Pons (tissue), 1 donor: ENCODE results near the gene PGLYRP2.
"Not testable (repeated sequence)": the region's sequence is repeated elsewhere in the genome, so short reads cannot be mapped to it uniquely, and the experiment has no call there.

Experiments
- DNase-seq: peaks from one replicate; pipeline ENCODE4 v3.0.0-alpha.2; 2016; ENCODE audit warnings: low spot score

Gene PGLYRP2

GRCh38 chr19:15479391-15480345, at the start of gene PGLYRP2:
TSS of gene PGLYRP2 (minus strand) at chr19:15479501. CDS start at chr19:15479371, 130 bp downstream.
- DNase-seq, result no peak

- DNase-seq, result no peak
Observed at GRCh38 chr19:15527705-15528104, 48.4 kb upstream of the PGLYRP2 start.

- no peak for DNase-seq
Observed at GRCh38 chr19:15526408-15526807, 47.1 kb upstream of the PGLYRP2 start.

GRCh38 chr19:15525291-15525690, 46.0 kb upstream of the PGLYRP2 start:
- DNase-seq, result no peak

- no peak for DNase-seq
Observed at GRCh38 chr19:15524781-15525180, 45.5 kb upstream of the PGLYRP2 start.

- no peak for DNase-seq
Observed at GRCh38 chr19:15519433-15519976, 40.2 kb upstream of the PGLYRP2 start.

GRCh38 chr19:15517778-15518177, 38.5 kb upstream of the PGLYRP2 start:
- DNase-seq, result no peak

- DNase-seq, result no peak
Observed at GRCh38 chr19:15516363-15516762, 37.1 kb upstream of the PGLYRP2 start.

- DNase-seq, result not testable (repeated sequence)
Observed at GRCh38 chr19:15515227-15515625, 35.9 kb upstream of the PGLYRP2 start.

- DNase-seq, result no peak
Observed at GRCh38 chr19:15511671-15512424, 32.5 kb upstream of the PGLYRP2 start.

GRCh38 chr19:15508035-15508710, 28.9 kb upstream of the PGLYRP2 start, which contains the start of gene CYP4F22:
TSS of gene CYP4F22 (plus strand) at chr19:15508525. CDS start at chr19:15525337, 16,812 bp downstream.
- DNase-seq, result no peak

- no peak for DNase-seq
Observed at GRCh38 chr19:15507068-15508034, 28.1 kb upstream of the PGLYRP2 start.

- no peak for DNase-seq
Observed at GRCh38 chr19:15506074-15506571, 26.8 kb upstream of the PGLYRP2 start.

- DNase-seq, result no peak
Observed at GRCh38 chr19:15502264-15502663, 23.0 kb upstream of the PGLYRP2 start.

- no peak for DNase-seq
Observed at GRCh38 chr19:15501596-15501995, 22.3 kb upstream of the PGLYRP2 start.

- no peak for DNase-seq
Observed at GRCh38 chr19:15498910-15499309, 19.6 kb upstream of the PGLYRP2 start.

- DNase-seq, result no peak
Observed at GRCh38 chr19:15498156-15498858, 19.0 kb upstream of the PGLYRP2 start.

GRCh38 chr19:15495151-15495550, 15.8 kb upstream of the PGLYRP2 start:
- DNase-seq, result no peak

GRCh38 chr19:15488489-15489226, 9.4 kb upstream of the PGLYRP2 start:
- no peak for DNase-seq
